HEK293 (cell line): Measurements from ENCODE around the gene AP3B2.

Experiments
- EGR2 ChIP-seq: fragments of 450-650 bp; formaldehyde crosslinking; IDR thresholded peaks from 2 replicates; pipeline ENCODE4 v1.5.1; 2016; ENCODE audit warnings: low read depth, missing biosample characterization, missing genetic modification characterization
- GLI2 ChIP-seq: fragments of 450-650 bp; formaldehyde crosslinking; IDR thresholded peaks from 2 replicates; pipeline ENCODE4; 2017; ENCODE audit warnings: missing biosample characterization, missing genetic modification characterization, low read depth, borderline replicate concordance
- HOXA7 ChIP-seq: sonication (generic); formaldehyde crosslinking; IDR thresholded peaks from 2 replicates; pipeline ENCODE4 v1.8.1; 2022; ENCODE audit warnings: missing genetic modification reagents, borderline replicate concordance
- KLF9 ChIP-seq: fragments of 450-650 bp; formaldehyde crosslinking; IDR thresholded peaks from 2 replicates; pipeline ENCODE4 v1.5.1; 2016; ENCODE audit warnings: missing biosample characterization, missing genetic modification characterization, low read depth
- MZF1 ChIP-seq: fragments of 450-650 bp; formaldehyde crosslinking; IDR thresholded peaks from 2 replicates; pipeline ENCODE4 v1.5.1; 2017; ENCODE audit warnings: missing biosample characterization, missing genetic modification characterization, borderline replicate concordance
- REPIN1 ChIP-seq: fragments of 450-650 bp; formaldehyde crosslinking; IDR thresholded peaks from 2 replicates; pipeline ENCODE4 v1.5.1; 2017; ENCODE audit warnings: missing biosample characterization, missing genetic modification characterization, low read depth
- REST ChIP-seq: fragments of 450-650 bp; formaldehyde crosslinking; IDR thresholded peaks from 2 replicates; pipeline ENCODE4 v1.5.1; 2016; ENCODE audit warnings: missing biosample characterization, missing genetic modification characterization
- TSHZ1 ChIP-seq: fragments of 450-650 bp; formaldehyde crosslinking; IDR thresholded peaks from 2 replicates; pipeline ENCODE4 v1.5.1; 2016; ENCODE audit warnings: missing biosample characterization, missing genetic modification characterization, borderline replicate concordance
- ZBTB48 ChIP-seq: fragments of 450-650 bp; formaldehyde crosslinking; IDR thresholded peaks from 2 replicates; pipeline ENCODE4 v1.5.1; 2016; ENCODE audit warnings: missing biosample characterization, missing genetic modification characterization
- ZFHX2 ChIP-seq: fragments of 450-650 bp; formaldehyde crosslinking; conservative IDR thresholded peaks from 2 replicates; pipeline ENCODE4 v1.5.1; 2016; ENCODE audit warnings: missing biosample characterization, missing genetic modification characterization
- ZNF133 ChIP-seq: fragments of 450-650 bp; formaldehyde crosslinking; IDR thresholded peaks from 2 replicates; pipeline ENCODE4 v1.5.1; 2016; ENCODE audit warnings: missing biosample characterization, missing genetic modification characterization
- ZNF174 ChIP-seq: fragments of 450-650 bp; formaldehyde crosslinking; IDR thresholded peaks from 2 replicates; pipeline ENCODE4 v1.5.0; 2017; ENCODE audit warnings: missing biosample characterization, mild to moderate bottlenecking, missing genetic modification characterization
- ZNF184 ChIP-seq: fragments of 450-650 bp; IDR thresholded peaks from 2 replicates; pipeline ENCODE4 v1.5.1; 2018; ENCODE audit warnings: missing biosample characterization, mild to moderate bottlenecking, missing genetic modification characterization
- ZNF211 ChIP-seq: fragments of 450-650 bp; formaldehyde crosslinking; IDR thresholded peaks from 2 replicates; pipeline ENCODE4 v1.5.1; 2016; ENCODE audit warnings: low read depth, missing biosample characterization, missing genetic modification characterization
- ZNF280D ChIP-seq: fragments of 450-650 bp; formaldehyde crosslinking; IDR thresholded peaks from 2 replicates; pipeline ENCODE4 v1.5.1; 2016; ENCODE audit warnings: missing biosample characterization, missing genetic modification characterization
- ZNF292 ChIP-seq: fragments of 450-650 bp; formaldehyde crosslinking; IDR thresholded peaks from 2 replicates; pipeline ENCODE4 v1.5.1; 2016; ENCODE audit warnings: low read depth, missing biosample characterization, missing genetic modification characterization, borderline replicate concordance
- ZNF394 ChIP-seq: fragments of 450-650 bp; formaldehyde crosslinking; IDR thresholded peaks from 2 replicates; pipeline ENCODE4 v1.5.1; 2016; ENCODE audit warnings: missing biosample characterization, missing genetic modification characterization, mild to moderate bottlenecking, moderate library complexity, borderline replicate concordance
- ZNF423 ChIP-seq: fragments of 450-650 bp; formaldehyde crosslinking; IDR thresholded peaks from 2 replicates; pipeline ENCODE4 v1.5.1; 2016; ENCODE audit warnings: missing biosample characterization, missing genetic modification characterization
- ZNF510 ChIP-seq: fragments of 450-650 bp; formaldehyde crosslinking; IDR thresholded peaks from 2 replicates; pipeline ENCODE4 v1.5.1; 2018; ENCODE audit warnings: mild to moderate bottlenecking, missing genetic modification characterization, missing biosample characterization; ENCODE audit not compliant: insufficient replicate concordance
- ZNF768 ChIP-seq: fragments of 450-650 bp; formaldehyde crosslinking; IDR thresholded peaks from 2 replicates; pipeline ENCODE4 v1.5.1; 2018; ENCODE audit warnings: missing biosample characterization, mild to moderate bottlenecking, missing genetic modification characterization
- ZNF785 ChIP-seq: fragments of 450-650 bp; formaldehyde crosslinking; IDR thresholded peaks from 2 replicates; pipeline ENCODE4 v1.5.1; 2016; ENCODE audit warnings: missing biosample characterization, missing genetic modification characterization
- ZXDB ChIP-seq: fragments of 450-650 bp; formaldehyde crosslinking; IDR thresholded peaks from 2 replicates; pipeline ENCODE4 v1.5.1; 2016; ENCODE audit warnings: missing biosample characterization, missing genetic modification characterization
- TF ChIP-seq, protein P1 (sequence below): fragments of 450-650 bp; formaldehyde crosslinking; IDR thresholded peaks from 2 replicates; pipeline ENCODE4 v1.5.1; 2016; ENCODE audit warnings: missing biosample characterization, missing genetic modification characterization
- TF ChIP-seq, protein P2 (sequence below): IDR thresholded peaks from 2 replicates; pipeline ENCODE4 v1.6.1; 2011; ENCODE audit warnings: mild to moderate bottlenecking, low read depth, low read length, borderline replicate concordance
- TF ChIP-seq, protein P3 (sequence below): fragments of 450-650 bp; formaldehyde crosslinking; IDR thresholded peaks from 2 replicates; pipeline ENCODE4 v1.5.1; 2016; ENCODE audit warnings: missing biosample characterization, missing genetic modification characterization

Gene AP3B2

GRCh38 chr15:82709421-82710207, at the start of gene AP3B2 (continued):
- TF ChIP-seq ZNF768, result no peak
- no peak for TF ChIP-seq ZNF423 (tag by site-specific recombination)
- no peak for TF ChIP-seq ZNF510 (tag by site-specific recombination)
- no peak; the same call in 1 of the 2 replicates for TF ChIP-seq ZNF394 (tag by site-specific recombination)
- peak; percentile 97 for TF ChIP-seq KLF9 (tag by site-specific recombination)
- TF ChIP-seq, protein P1, sequence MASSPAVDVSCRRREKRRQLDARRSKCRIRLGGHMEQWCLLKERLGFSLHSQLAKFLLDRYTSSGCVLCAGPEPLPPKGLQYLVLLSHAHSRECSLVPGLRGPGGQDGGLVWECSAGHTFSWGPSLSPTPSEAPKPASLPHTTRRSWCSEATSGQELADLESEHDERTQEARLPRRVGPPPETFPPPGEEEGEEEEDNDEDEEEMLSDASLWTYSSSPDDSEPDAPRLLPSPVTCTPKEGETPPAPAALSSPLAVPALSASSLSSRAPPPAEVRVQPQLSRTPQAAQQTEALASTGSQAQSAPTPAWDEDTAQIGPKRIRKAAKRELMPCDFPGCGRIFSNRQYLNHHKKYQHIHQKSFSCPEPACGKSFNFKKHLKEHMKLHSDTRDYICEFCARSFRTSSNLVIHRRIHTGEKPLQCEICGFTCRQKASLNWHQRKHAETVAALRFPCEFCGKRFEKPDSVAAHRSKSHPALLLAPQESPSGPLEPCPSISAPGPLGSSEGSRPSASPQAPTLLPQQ, result no peak; the same call in 1 of the 2 replicates
- TF ChIP-seq REST (tag by site-specific recombination), result peak; percentile 90
- TF ChIP-seq TSHZ1 (tag by site-specific recombination), result no peak
- TF ChIP-seq, protein P2, sequence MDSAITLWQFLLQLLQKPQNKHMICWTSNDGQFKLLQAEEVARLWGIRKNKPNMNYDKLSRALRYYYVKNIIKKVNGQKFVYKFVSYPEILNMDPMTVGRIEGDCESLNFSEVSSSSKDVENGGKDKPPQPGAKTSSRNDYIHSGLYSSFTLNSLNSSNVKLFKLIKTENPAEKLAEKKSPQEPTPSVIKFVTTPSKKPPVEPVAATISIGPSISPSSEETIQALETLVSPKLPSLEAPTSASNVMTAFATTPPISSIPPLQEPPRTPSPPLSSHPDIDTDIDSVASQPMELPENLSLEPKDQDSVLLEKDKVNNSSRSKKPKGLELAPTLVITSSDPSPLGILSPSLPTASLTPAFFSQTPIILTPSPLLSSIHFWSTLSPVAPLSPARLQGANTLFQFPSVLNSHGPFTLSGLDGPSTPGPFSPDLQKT, result peak; percentile 48; the same call in 1 of the 2 replicates
- TF ChIP-seq ZNF292 (tag by site-specific recombination), result no peak
- peak; percentile 74 for TF ChIP-seq ZFHX2 (tag by site-specific recombination)
- no peak; the same call in 1 of the 2 replicates for TF ChIP-seq HOXA7 (CRISPR knock-in tag)
- TF ChIP-seq GLI2, result no peak
- peak; percentile 58 for TF ChIP-seq EGR2 (tag by site-specific recombination)
- peak; percentile 6; the same call in 1 of the 2 replicates for TF ChIP-seq ZNF184 (tag by site-specific recombination)
- TF ChIP-seq ZNF174 (tag by site-specific recombination), result no peak
- TF ChIP-seq ZNF211 (tag by site-specific recombination), result no peak
- peak; percentile 46 for TF ChIP-seq ZBTB48 (tag by site-specific recombination)
- no peak for TF ChIP-seq ZNF133 (tag by site-specific recombination)
- TF ChIP-seq ZNF280D (tag by site-specific recombination), result no peak
- no peak for TF ChIP-seq ZNF785 (tag by site-specific recombination)
- TF ChIP-seq MZF1 (tag by site-specific recombination), result no peak
- no peak for TF ChIP-seq REPIN1 (tag by site-specific recombination)
- peak; percentile 43 for TF ChIP-seq ZXDB (tag by site-specific recombination)
- TF ChIP-seq, protein P3, sequence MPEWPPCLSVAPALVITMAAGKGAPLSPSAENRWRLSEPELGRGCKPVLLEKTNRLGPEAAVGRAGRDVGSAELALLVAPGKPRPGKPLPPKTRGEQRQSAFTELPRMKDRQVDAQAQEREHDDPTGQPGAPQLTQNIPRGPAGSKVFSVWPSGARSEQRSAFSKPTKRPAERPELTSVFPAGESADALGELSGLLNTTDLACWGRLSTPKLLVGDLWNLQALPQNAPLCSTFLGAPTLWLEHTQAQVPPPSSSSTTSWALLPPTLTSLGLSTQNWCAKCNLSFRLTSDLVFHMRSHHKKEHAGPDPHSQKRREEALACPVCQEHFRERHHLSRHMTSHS (tag by site-specific recombination), result no peak
